ENCODE data around the gene CGNL1. TPM values are rescaled to one million over a fixed set of nuclear protein-coding genes. Genes with fewer than 3 reads are reported as not detected.
A peak's percentile ranks its signal among the peaks of the same experiment; 100 is the strongest.

CGNL1 gene
- polyA plus RNA-seq, 1 experiment = 0.06 TPM

- POLR2A ChIA-PET = no interaction called here
- DNase-seq (ENCODE audit: low read depth) = no peak
- no peak for TF ChIP-seq CTCF (IDR thresholded peaks at IDR 0.05; ENCODE audit: insufficient read depth, low read depth, low read length)
- H3K36me3 ChIP-seq (ENCODE audit: control insufficient read depth, insufficient read depth, low read length) = no peaks in the 10 kb centered on the region
- CTCF ChIA-PET = interaction anchor here (0.7 to 6.4 kb wide), 16 partner anchors 9 to 1038 kb away, joined by 3 to 336 read pairs (median 4); no protein-coding TSS in a partner anchor
- H3K4me3 ChIP-seq (ENCODE audit: low read depth, low read length) = no peak overlapping the region
- H3K27me3 ChIP-seq (ENCODE audit: control insufficient read depth, insufficient read depth, low read length) = no peaks in the 10 kb centered on the region
These were observed 153.4 kb downstream of the CGNL1 start for GRCh38 chr15:57529748-57530147.

- TF ChIP-seq CTCF (IDR thresholded peaks at IDR 0.05; ENCODE audit: insufficient read depth, low read depth, low read length) = no peak
- ChIA-PET POLR2A (no interaction called here), CTCF (interaction anchor here (1.4 to 3.1 kb wide), 3 partner anchors 9 to 192 kb away, joined by 3 to 19 read pairs (median 15); no protein-coding TSS in a partner anchor)
- Histone ChIP-seq H3K27me3 (ENCODE audit: control insufficient read depth, insufficient read depth, low read length) (no peaks in the 10 kb centered on the region), H3K36me3 (ENCODE audit: control insufficient read depth, insufficient read depth, low read length) (no peaks in the 10 kb centered on the region), H3K4me3 (ENCODE audit: low read depth, low read length) (no peak overlapping the region)
- no peak for DNase-seq (ENCODE audit: low read depth)
These were observed 156.6 kb downstream of the CGNL1 start for GRCh38 chr15:57532731-57533447.

GRCh38 chr15:57533448-57533799, 157.1 kb downstream of the CGNL1 start:
- Histone ChIP-seq H3K36me3 (ENCODE audit: control insufficient read depth, insufficient read depth, low read length) (no peaks in the 10 kb centered on the region), H3K27me3 (ENCODE audit: control insufficient read depth, insufficient read depth, low read length) (no peaks in the 10 kb centered on the region), H3K4me3 (ENCODE audit: low read depth, low read length) (no peak overlapping the region)
- TF ChIP-seq CTCF (IDR thresholded peaks at IDR 0.05; ENCODE audit: insufficient read depth, low read depth, low read length) = no peak
- no peak for DNase-seq (ENCODE audit: low read depth)
- ChIA-PET CTCF (interaction anchor here (1.4 to 3.1 kb wide), 3 partner anchors 9 to 193 kb away, joined by 3 to 19 read pairs (median 15); no protein-coding TSS in a partner anchor), POLR2A (no interaction called here)

GRCh38 chr15:57534281-57534680, 158.0 kb downstream of the CGNL1 start:
- no peak for TF ChIP-seq CTCF (IDR thresholded peaks at IDR 0.05; ENCODE audit: insufficient read depth, low read depth, low read length)
- CTCF ChIA-PET = interaction anchor here (1.4 to 3.1 kb wide), 3 partner anchors 8 to 194 kb away, joined by 3 to 19 read pairs (median 15); no protein-coding TSS in a partner anchor
- DNase-seq (ENCODE audit: low read depth) = no peak
- H3K27me3 ChIP-seq (ENCODE audit: control insufficient read depth, insufficient read depth, low read length) = no peaks in the 10 kb centered on the region; the same call in 1 of the 2 replicates
- H3K36me3 ChIP-seq (ENCODE audit: control insufficient read depth, insufficient read depth, low read length) = no peaks in the 10 kb centered on the region
- POLR2A ChIA-PET = no interaction called here
- no peak overlapping the region for H3K4me3 ChIP-seq (ENCODE audit: low read depth, low read length)

GRCh38 chr15:57537072-57537471, 160.8 kb downstream of the CGNL1 start:
- ChIA-PET CTCF (interaction anchor here (0.6 to 2.4 kb wide), 7 partner anchors 9 to 654 kb away, joined by 3 to 18 read pairs (median 4); no protein-coding TSS in a partner anchor), POLR2A (no interaction called here)
- peak; percentile 37 for DNase-seq (ENCODE audit: low read depth)
- no peak overlapping the region for H3K4me3 ChIP-seq (ENCODE audit: low read depth, low read length)
- H3K36me3 ChIP-seq (ENCODE audit: control insufficient read depth, insufficient read depth, low read length) = no peaks in the 10 kb centered on the region
- no peaks in the 10 kb centered on the region; the same call in 1 of the 2 replicates for H3K27me3 ChIP-seq (ENCODE audit: control insufficient read depth, insufficient read depth, low read length)
- no peak for TF ChIP-seq CTCF (IDR thresholded peaks at IDR 0.05; ENCODE audit: insufficient read depth, low read depth, low read length)

All from BJ (cell line).